Measurements from ENCODE around the gene ATP1B3. TPM values are rescaled to one million over a fixed set of nuclear protein-coding genes. Genes with fewer than 3 reads are reported as not detected.

ATP1B3 gene
- total RNA-seq, 1 donor from 2014 or later, result 108 TPM

- peak overlapping the region; percentile 9 to 53 for H3K27ac ChIP-seq
- no peaks in the 10 kb centered on the region for H3K4me1 ChIP-seq
- H3K9me3 ChIP-seq, result no peaks in the 10 kb centered on the region
- DNase-seq (ENCODE audit: low spot score in 2 of 2), result no peak
- no peak for TF ChIP-seq CTCF (IDR thresholded peaks at IDR 0.05)
- no peak overlapping the region for H3K4me3 ChIP-seq
- H3K36me3 ChIP-seq, result no peaks in the 10 kb centered on the region
- H3K27me3 ChIP-seq, result no peaks in the 10 kb centered on the region
- intact Hi-C loops (cut with DNase I), result no loop called here
Measured at GRCh38 chr3:141853629-141854168, 22.7 kb upstream of the ATP1B3 start.

- intact Hi-C loops (cut with DNase I), result no loop called here
- Histone ChIP-seq H3K4me1 (no peaks in the 10 kb centered on the region), H3K27ac (no peak overlapping the region), H3K27me3 (no peaks in the 10 kb centered on the region), H3K9me3 (no peaks in the 10 kb centered on the region), H3K4me3 (no peak overlapping the region), H3K36me3 (no peaks in the 10 kb centered on the region)
- TF ChIP-seq CTCF (IDR thresholded peaks at IDR 0.05), result no peak
- no peak for DNase-seq (ENCODE audit: low spot score in 2 of 2)
Measured at GRCh38 chr3:141854599-141854998, 21.8 kb upstream of the ATP1B3 start.

GRCh38 chr3:141858312-141858711, 18.1 kb upstream of the ATP1B3 start:
- no peak for TF ChIP-seq CTCF (IDR thresholded peaks at IDR 0.05)
- intact Hi-C loops (cut with DNase I), result no loop called here
- DNase-seq (ENCODE audit: low spot score in 2 of 2), result no peak

GRCh38 chr3:141859651-141860050, 16.8 kb upstream of the ATP1B3 start:
- H3K27ac ChIP-seq, result no peak overlapping the region

More at GRCh38 chr3:141858312-141858711, 18.1 kb upstream of the ATP1B3 start:
- H3K4me1 ChIP-seq, result no peaks in the 10 kb centered on the region
- no peak overlapping the region for H3K4me3 ChIP-seq
- no peaks in the 10 kb centered on the region for H3K9me3 ChIP-seq
- H3K36me3 ChIP-seq, result no peaks in the 10 kb centered on the region
- H3K27ac ChIP-seq, result no peak overlapping the region
- no peaks in the 10 kb centered on the region for H3K27me3 ChIP-seq

GRCh38 chr3:141860086-141860669, 16.3 kb upstream of the ATP1B3 start:
- no peaks in the 10 kb centered on the region for H3K27me3 ChIP-seq
- intact Hi-C loops (cut with DNase I), result no loop called here
- DNase-seq (ENCODE audit: low spot score in 2 of 2), result no peak
- H3K9me3 ChIP-seq, result no peaks in the 10 kb centered on the region
- H3K4me3 ChIP-seq, result no peak overlapping the region
- H3K36me3 ChIP-seq, result no peaks in the 10 kb centered on the region
- H3K4me1 ChIP-seq, result no peaks in the 10 kb centered on the region
- peak overlapping the region; percentile 17 to 18 for H3K27ac ChIP-seq
- no peak for TF ChIP-seq CTCF (IDR thresholded peaks at IDR 0.05)

More at GRCh38 chr3:141859651-141860050, 16.8 kb upstream of the ATP1B3 start:
- H3K36me3 ChIP-seq, result no peaks in the 10 kb centered on the region
- intact Hi-C loops (cut with DNase I), result no loop called here
- H3K4me3 ChIP-seq, result no peak overlapping the region
- DNase-seq (ENCODE audit: low spot score in 2 of 2), result no peak
- no peaks in the 10 kb centered on the region for H3K9me3 ChIP-seq
- no peaks in the 10 kb centered on the region for H3K27me3 ChIP-seq
- no peak for TF ChIP-seq CTCF (IDR thresholded peaks at IDR 0.05)
- no peaks in the 10 kb centered on the region for H3K4me1 ChIP-seq

All from ascending aorta (tissue), 2 donors.